CD14-positive monocyte (primary cell): ENCODE measurements around the gene CCDC7. TPM values are rescaled to one million over a fixed set of nuclear protein-coding genes. Genes with fewer than 3 reads are reported as not detected.
"Not testable (repeated sequence)": the region's sequence is repeated elsewhere in the genome, so short reads cannot be mapped to it uniquely, and the experiment has no call there.

Experiments used
- DNase-seq, 3 donors: peaks; one replicate each; pipeline ENCODE4 v3.0.0-alpha.2; 2011 to 2022
- H2AFZ ChIP-seq: 2 replicates; pipeline ENCODE4 v1.6.0; 2012; ENCODE audit warnings: mild to moderate bottlenecking, low read depth, low read length, inconsistent platforms; ENCODE audit not compliant: insufficient read depth, poor library complexity, severe bottlenecking
- H3K27ac ChIP-seq, 2 donors: 1 replicate in 1 of 2; 2 replicates in 1 of 2; pipeline ENCODE4 v1.5.1; 2012 to 2013; ENCODE audit warnings: low read length in 2 of 2, control low read depth in 1 of 2, inconsistent platforms in 1 of 2, low read depth in 1 of 2, mild to moderate bottlenecking in 1 of 2
- H3K27me3 ChIP-seq, 2 donors: one replicate each; pipeline versions ENCODE4 v1.6.0 to v1.6.1; 2011 to 2013; ENCODE audit warnings: low read length in 2 of 2; ENCODE audit not compliant: control insufficient read depth in 2 of 2, insufficient read depth in 2 of 2
- H3K36me3 ChIP-seq, 2 donors: replicated peaks in 1 of 2; 1 replicate in 1 of 2; 2 replicates in 1 of 2; pipeline versions ENCODE4 v1.5.1 to v1.6.1; 2012 to 2013; ENCODE audit warnings: low read length in 2 of 2, control low read depth in 1 of 2, inconsistent platforms in 1 of 2, mild to moderate bottlenecking in 1 of 2; ENCODE audit not compliant: insufficient read depth in 2 of 2, control insufficient read depth in 1 of 2
- H3K4me1 ChIP-seq, 2 donors: 1 replicate in 1 of 2; 2 replicates in 1 of 2; pipeline versions ENCODE4 v1.5.1 to v1.6.1; 2012 to 2013; ENCODE audit warnings: low read length in 2 of 2, control low read depth in 1 of 2, inconsistent platforms in 1 of 2, mild to moderate bottlenecking in 1 of 2, moderate library complexity in 1 of 2; ENCODE audit not compliant: insufficient read depth in 2 of 2, control insufficient read depth in 1 of 2
- H3K4me2 ChIP-seq: replicated peaks from 2 replicates; pipeline ENCODE3; 2012; ENCODE audit warnings: low read length, moderate library complexity, mild to moderate bottlenecking; ENCODE audit not compliant: poor library complexity, severe bottlenecking; ENCODE audit errors: extremely low read depth
- H3K4me3 ChIP-seq, 3 experiments: fragments of 200-600 bp in 1 of 3; sonication (generic) in 1 of 3; replicated peaks in 1 of 3; 1 replicate in 2 of 3; 2 replicates in 1 of 3; pipeline ENCODE4 v1.5.1; 2011 to 2013; ENCODE audit warnings: low read length in 3 of 3, mild to moderate bottlenecking in 3 of 3, control low read depth in 2 of 3, low read depth in 2 of 3, inconsistent platforms in 1 of 3, moderate library complexity in 1 of 3
- H3K79me2 ChIP-seq: 2 replicates; pipeline ENCODE4 v1.6.0; 2012; ENCODE audit warnings: mild to moderate bottlenecking, control low read depth, inconsistent platforms, low read length, moderate library complexity; ENCODE audit not compliant: insufficient read depth
- H3K9ac ChIP-seq: 2 replicates; pipeline ENCODE4 v1.6.0; 2017; ENCODE audit warnings: low read length, mild to moderate bottlenecking; ENCODE audit not compliant: insufficient read depth, poor library complexity, severe bottlenecking
- H3K9me3 ChIP-seq, 2 donors: replicated peaks in 1 of 2; 1 replicate in 1 of 2; 2 replicates in 1 of 2; pipeline versions ENCODE4 v1.5.1 to v1.6.1; 2012 to 2013; ENCODE audit warnings: low read length in 2 of 2, control low read depth in 1 of 2; ENCODE audit not compliant: control insufficient read depth in 1 of 2, insufficient read depth in 1 of 2
- H4K20me1 ChIP-seq: 2 replicates; pipeline ENCODE4 v1.6.0; 2012; ENCODE audit warnings: mild to moderate bottlenecking, low read length, control low read depth, moderate library complexity; ENCODE audit not compliant: insufficient read depth
- H3K27ac Mint-ChIP-seq, 7 donors: one replicate each; pipeline ENCODE4 v1.8.0; 2020; ENCODE audit warnings: mild to moderate bottlenecking in 7 of 7, mixed read lengths in 7 of 7, moderate library complexity in 6 of 7, inconsistent platforms in 2 of 7
- H3K27me3 Mint-ChIP-seq, 3 donors: one replicate each; pipeline ENCODE4 v1.8.0; 2021 to 2022; ENCODE audit warnings: low read depth in 3 of 3, mild to moderate bottlenecking in 3 of 3, mixed read lengths in 3 of 3, moderate library complexity in 3 of 3, inconsistent platforms in 1 of 3
- H3K36me3 Mint-ChIP-seq, 2 donors: one replicate each; pipeline ENCODE4 v1.8.0; 2020; ENCODE audit warnings: mixed read lengths in 2 of 2, inconsistent platforms in 1 of 2, mild to moderate bottlenecking in 1 of 2
- H3K4me1 Mint-ChIP-seq: one replicate; pipeline ENCODE4 v1.8.0; 2020; ENCODE audit warnings: mild to moderate bottlenecking, mixed read lengths
- H3K4me3 Mint-ChIP-seq, 2 donors: one replicate each; pipeline ENCODE4 v1.8.0; 2020; ENCODE audit warnings: mild to moderate bottlenecking in 2 of 2, mixed read lengths in 2 of 2, moderate library complexity in 1 of 2
- H3K9me3 Mint-ChIP-seq, 7 donors: one replicate each; pipeline ENCODE4 v1.8.0; 2020 to 2022; ENCODE audit warnings: mixed read lengths in 7 of 7, mild to moderate bottlenecking in 6 of 7, moderate library complexity in 6 of 7, inconsistent platforms in 2 of 7
- WGBS: methylation state at CpG from one replicate; pipeline ENCODE4 v1.1.5; 2013; ENCODE audit warnings: missing lambda C conversion rate; ENCODE audit not compliant: insufficient coverage; 5-methylcytosine and 5-hydroxymethylcytosine counted together
- intact Hi-C, 2 donors: fragments of 100-400 bp; cut with micrococcal nuclease; formaldehyde crosslinking; loops; one replicate each; pipeline versions ENCODE4 v1.15.0 to v1.15.1; 2023
- polyA plus RNA-seq, 3 donors: library from polyadenylated mRNA; depleted of rRNA in 1 of 3; unstranded in 2 of 3; stranded (reverse) in 1 of 3; fragments of 300-500 nt in 2 of 3; fragments of >200 nt in 1 of 3; fragmentation: Illumina TruSeq in 2 of 3; gene quantifications; 1 replicate in 2 of 3; 2 replicates in 1 of 3; pipeline ENCODE4 v1.2.3, GENCODE V29; 2012 to 2021
- TF ChIP-seq, protein P1 (sequence below): fragments of 200-600 bp; IDR thresholded peaks from one replicate; pipeline ENCODE4 v1.8.0; 2022; ENCODE audit warnings: antibody characterized with exemption, mild to moderate bottlenecking

CCDC7 gene
- polyA plus RNA-seq, 3 donors = 1.3 to 2.3 (median 2.0) TPM

DNA sequence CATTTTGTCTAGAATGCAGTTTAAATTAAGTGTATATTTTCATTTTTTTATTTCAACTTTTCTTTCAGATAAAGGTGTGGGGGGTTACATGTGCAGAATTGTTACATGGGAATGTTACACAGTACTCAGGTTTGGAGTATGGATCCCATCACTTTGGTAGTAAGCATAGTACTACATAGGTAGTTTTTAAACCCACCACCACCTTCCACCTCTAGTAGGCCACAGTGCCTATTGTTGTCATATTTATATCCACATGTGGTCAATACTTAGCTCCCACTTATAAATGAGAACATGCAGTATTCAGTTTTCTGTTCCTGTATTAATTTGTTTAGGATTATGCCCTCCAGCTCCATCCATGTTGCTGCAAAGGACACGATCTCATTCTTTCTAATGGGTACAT lies 200.6 kb downstream of the CCDC7 start:
- intact Hi-C loops = no loop called here
- DNase-seq = no peak
- no peaks in the 10 kb centered on the region for H4K20me1 ChIP-seq
- no peak overlapping the region for H3K4me3 ChIP-seq
- no CpG with 5 or more reads among the region's 1 CpG for WGBS
- H3K27ac ChIP-seq = no peak overlapping the region
- no peaks in the 10 kb centered on the region for H3K27me3 ChIP-seq
- peaks cover 14 to 39% (median 21%) of the 10 kb centered on the region in 7 donors for H3K9me3 Mint-ChIP-seq
- H3K4me1 Mint-ChIP-seq = no peaks in the 10 kb centered on the region
- H3K79me2 ChIP-seq = no peaks in the 10 kb centered on the region
- peaks cover 9 to 21% of the 10 kb centered on the region in 2 donors for H3K9me3 ChIP-seq
- no peaks in the 10 kb centered on the region for H3K4me1 ChIP-seq
- peaks cover 0 to 3% (median 0%) of the 10 kb centered on the region in 3 donors for H3K27me3 Mint-ChIP-seq
- no peak overlapping the region for H2AFZ ChIP-seq
- TF ChIP-seq, protein P1, sequence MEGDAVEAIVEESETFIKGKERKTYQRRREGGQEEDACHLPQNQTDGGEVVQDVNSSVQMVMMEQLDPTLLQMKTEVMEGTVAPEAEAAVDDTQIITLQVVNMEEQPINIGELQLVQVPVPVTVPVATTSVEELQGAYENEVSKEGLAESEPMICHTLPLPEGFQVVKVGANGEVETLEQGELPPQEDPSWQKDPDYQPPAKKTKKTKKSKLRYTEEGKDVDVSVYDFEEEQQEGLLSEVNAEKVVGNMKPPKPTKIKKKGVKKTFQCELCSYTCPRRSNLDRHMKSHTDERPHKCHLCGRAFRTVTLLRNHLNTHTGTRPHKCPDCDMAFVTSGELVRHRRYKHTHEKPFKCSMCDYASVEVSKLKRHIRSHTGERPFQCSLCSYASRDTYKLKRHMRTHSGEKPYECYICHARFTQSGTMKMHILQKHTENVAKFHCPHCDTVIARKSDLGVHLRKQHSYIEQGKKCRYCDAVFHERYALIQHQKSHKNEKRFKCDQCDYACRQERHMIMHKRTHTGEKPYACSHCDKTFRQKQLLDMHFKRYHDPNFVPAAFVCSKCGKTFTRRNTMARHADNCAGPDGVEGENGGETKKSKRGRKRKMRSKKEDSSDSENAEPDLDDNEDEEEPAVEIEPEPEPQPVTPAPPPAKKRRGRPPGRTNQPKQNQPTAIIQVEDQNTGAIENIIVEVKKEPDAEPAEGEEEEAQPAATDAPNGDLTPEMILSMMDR = no peak
- no peak overlapping the region for H3K4me2 ChIP-seq
- peaks cover 0 to 2% of the 10 kb centered on the region in 2 donors for H3K36me3 Mint-ChIP-seq
- H3K9ac ChIP-seq = no peak overlapping the region
- H3K4me3 Mint-ChIP-seq = no peak overlapping the region
- no peak overlapping the region for H3K27ac Mint-ChIP-seq
- no peaks in the 10 kb centered on the region for H3K36me3 ChIP-seq

DNA sequence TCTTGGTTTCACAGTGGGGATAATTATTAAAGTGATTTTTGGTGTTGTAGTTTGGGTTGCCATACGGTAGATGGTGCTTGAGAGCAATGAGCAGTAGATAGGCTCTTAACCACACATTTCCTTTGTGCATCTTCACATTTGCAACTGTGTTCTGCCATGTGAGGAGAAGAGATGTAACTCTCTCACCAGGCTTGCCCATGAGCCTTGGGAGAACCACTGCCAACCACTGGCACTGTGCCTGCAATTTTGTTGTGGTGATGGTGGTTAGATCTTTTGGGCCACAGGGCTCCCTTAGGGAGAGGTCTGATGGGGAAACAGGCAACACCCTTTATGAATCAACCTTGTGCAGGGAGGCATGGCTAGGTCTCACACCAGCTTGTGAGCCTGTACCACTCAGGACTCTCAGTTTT lies 204.3 kb downstream of the CCDC7 start:
- peaks cover 9 to 37% (median 16%) of the 10 kb centered on the region in 7 donors for H3K9me3 Mint-ChIP-seq
- no peak overlapping the region for H3K27ac ChIP-seq
- H3K9me3 ChIP-seq = peaks cover 20 to 26% of the 10 kb centered on the region in 2 donors
- intact Hi-C loops = no loop called here
- H4K20me1 ChIP-seq = no peaks in the 10 kb centered on the region
- H3K27ac Mint-ChIP-seq = no peak overlapping the region
- H3K27me3 ChIP-seq = no peaks in the 10 kb centered on the region
- no peaks in the 10 kb centered on the region for H3K36me3 ChIP-seq
- no peak for DNase-seq
- no peaks in the 10 kb centered on the region for H3K4me1 ChIP-seq
- WGBS = no CpG with 5 or more reads among the region's 1 CpG
- H3K4me3 ChIP-seq = no peak overlapping the region
- no peaks in the 10 kb centered on the region for H3K27me3 Mint-ChIP-seq
- H3K4me1 Mint-ChIP-seq = no peaks in the 10 kb centered on the region
- no peak overlapping the region for H3K9ac ChIP-seq
- no peaks in the 10 kb centered on the region for H3K79me2 ChIP-seq
- no peaks in the 10 kb centered on the region for H3K36me3 Mint-ChIP-seq
- TF ChIP-seq, protein P1 = no peak
- no peak overlapping the region for H3K4me3 Mint-ChIP-seq
- no peak overlapping the region for H2AFZ ChIP-seq
- H3K4me2 ChIP-seq = no peak overlapping the region

DNA sequence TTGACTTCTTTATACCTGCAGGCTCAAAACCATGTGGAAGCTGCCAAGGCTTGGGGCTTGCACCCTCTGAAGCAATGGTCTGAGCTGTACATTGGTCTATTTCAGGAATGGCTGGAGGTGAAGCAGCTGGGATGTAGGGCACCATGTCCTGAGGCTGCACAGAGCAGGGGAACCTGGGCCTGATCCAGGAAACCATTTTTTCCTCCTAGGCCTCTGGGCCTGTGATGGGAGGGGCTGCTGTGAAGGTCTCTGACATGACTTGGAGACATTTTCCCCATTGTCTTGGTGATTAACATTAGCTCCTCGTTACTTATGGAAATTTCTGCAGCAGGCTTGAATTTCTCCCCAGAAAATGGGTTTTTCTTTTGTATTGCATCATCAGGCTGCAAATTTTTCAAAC lies 211.5 kb downstream of the CCDC7 start:
- intact Hi-C loops, H4K20me1 ChIP-seq, H3K27ac Mint-ChIP-seq, H3K27ac ChIP-seq, H3K9ac ChIP-seq, H3K27me3 Mint-ChIP-seq, H3K36me3 Mint-ChIP-seq, H3K79me2 ChIP-seq, DNase-seq, H3K4me1 Mint-ChIP-seq, H3K4me3 ChIP-seq, H3K4me2 ChIP-seq, H2AFZ ChIP-seq, H3K4me1 ChIP-seq, H3K36me3 ChIP-seq, H3K4me3 Mint-ChIP-seq, H3K27me3 ChIP-seq: not testable (repeated sequence)
- peaks cover 7 to 30% (median 24%) of the 10 kb centered on the region in 7 donors for H3K9me3 Mint-ChIP-seq
- WGBS = 0% methylated on average over 1 of the region's 1 CpG
- peaks cover 28 to 50% of the 10 kb centered on the region in 2 donors for H3K9me3 ChIP-seq
